ENCODE data around the gene SOD1. TPM values are rescaled to one million over a fixed set of nuclear protein-coding genes. Genes with fewer than 3 reads are reported as not detected.

Gene SOD1
- total RNA-seq, 1 donor from 2014 or later = 162 TPM

GRCh38 chr21:31682620-31683019 lies 23.1 kb downstream of the SOD1 start:
- Histone ChIP-seq H3K4me3 (no peak overlapping the region), H3K36me3 (peaks cover 0 to 62% of the 10 kb centered on the region in 2 donors), H3K4me1 (no peaks in the 10 kb centered on the region), H3K27me3 (no peaks in the 10 kb centered on the region), H3K9me3 (no peaks in the 10 kb centered on the region), H3K27ac (no peak overlapping the region)
- intact Hi-C loops (cut with DNase I) = no loop called here
- DNase-seq (ENCODE audit: extremely low spot score in 2 of 2) = no peak
- TF ChIP-seq POLR2AphosphoS5 (IDR thresholded peaks at IDR 0.05; ENCODE audit: insufficient read depth in 1 of 2, low read depth in 1 of 2) (no peak), POLR2A (IDR thresholded peaks at IDR 0.05) (no peak), CTCF (IDR thresholded peaks at IDR 0.05) (no peak)

GRCh38 chr21:31683029-31683428 lies 23.5 kb downstream of the SOD1 start:
- no peaks in the 10 kb centered on the region for H3K27me3 ChIP-seq
- H3K27ac ChIP-seq = no peak overlapping the region
- H3K4me1 ChIP-seq = no peaks in the 10 kb centered on the region
- no peak for TF ChIP-seq POLR2AphosphoS5 (IDR thresholded peaks at IDR 0.05; ENCODE audit: insufficient read depth in 1 of 2, low read depth in 1 of 2)
- TF ChIP-seq CTCF (IDR thresholded peaks at IDR 0.05) = no peak
- no peak for TF ChIP-seq POLR2A (IDR thresholded peaks at IDR 0.05)
- H3K9me3 ChIP-seq = no peaks in the 10 kb centered on the region
- H3K4me3 ChIP-seq = no peak overlapping the region
- DNase-seq (ENCODE audit: extremely low spot score in 2 of 2) = no peak
- H3K36me3 ChIP-seq = peaks cover 0 to 65% of the 10 kb centered on the region in 2 donors
- intact Hi-C loops (cut with DNase I) = no loop called here

- Histone ChIP-seq H3K36me3 (peaks cover 0 to 73% of the 10 kb centered on the region in 2 donors), H3K27ac (no peak overlapping the region), H3K4me3 (no peak overlapping the region), H3K27me3 (no peaks in the 10 kb centered on the region), H3K4me1 (no peaks in the 10 kb centered on the region), H3K9me3 (no peaks in the 10 kb centered on the region)
- intact Hi-C loops (cut with DNase I) = no loop called here
- no peak for DNase-seq (ENCODE audit: extremely low spot score in 2 of 2)
- TF ChIP-seq POLR2A (IDR thresholded peaks at IDR 0.05) = no peak
- TF ChIP-seq POLR2AphosphoS5 (IDR thresholded peaks at IDR 0.05; ENCODE audit: insufficient read depth in 1 of 2, low read depth in 1 of 2) = no peak
- TF ChIP-seq CTCF (IDR thresholded peaks at IDR 0.05) = no peak
These were observed 25.4 kb downstream of the SOD1 start for GRCh38 chr21:31684918-31685317.

- no peaks in the 10 kb centered on the region for H3K27me3 ChIP-seq
- no peak overlapping the region for H3K4me3 ChIP-seq
- intact Hi-C loops (cut with DNase I) = no loop called here
- DNase-seq (ENCODE audit: extremely low spot score in 2 of 2) = no peak
- no peak for TF ChIP-seq CTCF (IDR thresholded peaks at IDR 0.05)
- no peak for TF ChIP-seq POLR2AphosphoS5 (IDR thresholded peaks at IDR 0.05; ENCODE audit: insufficient read depth in 1 of 2, low read depth in 1 of 2)
- no peak for TF ChIP-seq POLR2A (IDR thresholded peaks at IDR 0.05)
- peaks cover under 1 to 78% of the 10 kb centered on the region in 2 donors for H3K36me3 ChIP-seq
- H3K4me1 ChIP-seq = no peaks in the 10 kb centered on the region
- no peaks in the 10 kb centered on the region for H3K9me3 ChIP-seq
- no peak overlapping the region for H3K27ac ChIP-seq
These were observed 26.9 kb downstream of the SOD1 start for GRCh38 chr21:31686272-31686915.

- DNase-seq (ENCODE audit: extremely low spot score in 2 of 2) = no peak
- H3K27me3 ChIP-seq = no peaks in the 10 kb centered on the region
- intact Hi-C loops (cut with DNase I) = no loop called here
- H3K36me3 ChIP-seq = peaks cover 4 to 80% of the 10 kb centered on the region in 2 donors
- no peak for TF ChIP-seq CTCF (IDR thresholded peaks at IDR 0.05)
- no peak for TF ChIP-seq POLR2AphosphoS5 (IDR thresholded peaks at IDR 0.05; ENCODE audit: insufficient read depth in 1 of 2, low read depth in 1 of 2)
- no peak for TF ChIP-seq POLR2A (IDR thresholded peaks at IDR 0.05)
- no peaks in the 10 kb centered on the region for H3K4me1 ChIP-seq
- H3K9me3 ChIP-seq = no peaks in the 10 kb centered on the region
- no peak overlapping the region for H3K27ac ChIP-seq
- no peak overlapping the region for H3K4me3 ChIP-seq
These were observed 27.6 kb downstream of the SOD1 start for GRCh38 chr21:31687108-31687507.

All from vagina (tissue), 2 donors.